Endothelial cell of umbilical vein (primary cell): ENCODE data around the gene C12orf50.

Experiments
- CTCF ChIP-seq, 2 donors: IDR thresholded peaks; 1 replicate in 1 of 2; 2 replicates in 1 of 2; pipeline ENCODE4 v1.5.1; 2011; ENCODE audit warnings: low read length in 2 of 2, mild to moderate bottlenecking in 2 of 2, moderate library complexity in 2 of 2, control low read depth in 1 of 2, inconsistent platforms in 1 of 2, low read depth in 1 of 2; ENCODE audit not compliant: insufficient read depth in 1 of 2; ENCODE audit errors: extremely low read depth in 1 of 2
- EZH2 ChIP-seq: IDR thresholded peaks from 2 replicates; pipeline ENCODE4 v1.6.1; 2012; ENCODE audit warnings: borderline replicate concordance, low read depth, mild to moderate bottlenecking, moderate library complexity, low read length, inconsistent platforms; ENCODE audit not compliant: severe bottlenecking
- FOS ChIP-seq: IDR thresholded peaks from 2 replicates; pipeline ENCODE4 v1.6.1; 2011; ENCODE audit warnings: mild to moderate bottlenecking, low read length, moderate library complexity, borderline replicate concordance; ENCODE audit not compliant: insufficient read depth
- GATA2 ChIP-seq: IDR thresholded peaks from 2 replicates; pipeline ENCODE4 v1.7.0; 2011; ENCODE audit warnings: low read depth, mild to moderate bottlenecking, moderate library complexity, mixed read lengths, low read length; ENCODE audit not compliant: insufficient read length, insufficient read depth
- JUN ChIP-seq: IDR thresholded peaks from 2 replicates; pipeline ENCODE4 v1.6.1; 2011; ENCODE audit warnings: borderline replicate concordance, low read depth; ENCODE audit not compliant: insufficient read length, insufficient read depth
- POLR2A ChIP-seq: IDR thresholded peaks from 2 replicates; pipeline ENCODE4 v1.6.1; 2012; ENCODE audit warnings: low read depth, mild to moderate bottlenecking, control low read depth, low read length
- POLR2AphosphoS5 ChIP-seq: IDR thresholded peaks from 2 replicates; pipeline ENCODE4 v1.6.1; 2012; ENCODE audit warnings: low read depth, mild to moderate bottlenecking, control low read depth, low read length, moderate library complexity; ENCODE audit not compliant: insufficient read depth

GRCh38 chr12:88067301-88067700 lies 38.1 kb upstream of the C12orf50 start:
- TF ChIP-seq CTCF (IDR thresholded peaks at IDR 0.05; ENCODE audit: extremely low read depth in 1 of 2, insufficient read depth in 1 of 2, low read depth in 1 of 2, low read length in 2 of 2), result no peak
- TF ChIP-seq POLR2A, result no peak
- no peak for TF ChIP-seq FOS
- no peak for TF ChIP-seq EZH2
- TF ChIP-seq POLR2AphosphoS5, result no peak
- TF ChIP-seq JUN, result no peak
- TF ChIP-seq GATA2, result no peak
